ENCODE data around the gene SHB. TPM values are rescaled to one million over a fixed set of nuclear protein-coding genes. Genes with fewer than 3 reads are reported as not detected.

SHB gene
- total RNA-seq, 2 donors from 2014 or later = 33.9 to 39.9 TPM

DNA sequence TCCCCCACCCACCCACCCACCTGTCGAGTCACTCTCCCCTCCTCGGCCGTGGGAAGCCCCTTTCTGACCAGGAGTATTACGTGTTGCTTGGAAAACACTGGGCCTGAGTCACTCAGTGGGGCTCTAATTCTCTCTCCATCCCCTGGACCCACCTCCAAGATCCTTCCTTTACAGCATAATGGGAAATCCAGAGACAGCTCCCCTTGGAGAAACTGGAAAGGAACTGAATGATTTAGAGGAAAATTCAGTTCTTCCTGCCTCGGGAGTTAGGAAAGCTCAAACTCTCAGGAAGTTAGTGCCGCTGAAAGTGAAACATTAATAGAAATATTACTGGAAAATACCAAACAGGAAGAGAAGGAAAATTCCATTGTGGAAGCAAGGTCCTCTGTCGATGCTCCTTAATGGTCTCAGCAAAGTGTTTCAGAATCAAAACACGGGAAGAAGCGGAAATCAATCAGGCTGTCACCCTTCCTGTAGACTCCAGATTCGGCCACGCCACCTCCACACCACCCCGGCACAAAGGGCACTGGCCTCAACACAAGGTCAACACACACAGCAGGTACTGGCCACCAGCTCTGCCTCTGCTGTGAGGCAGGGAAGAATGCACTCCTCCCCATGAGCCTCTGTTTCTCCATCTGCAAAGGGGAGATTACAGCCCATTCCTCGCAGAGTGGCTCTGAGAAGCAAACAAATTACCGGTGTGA is 9.6 kb downstream of the SHB start:
- TF ChIP-seq, protein P1, sequence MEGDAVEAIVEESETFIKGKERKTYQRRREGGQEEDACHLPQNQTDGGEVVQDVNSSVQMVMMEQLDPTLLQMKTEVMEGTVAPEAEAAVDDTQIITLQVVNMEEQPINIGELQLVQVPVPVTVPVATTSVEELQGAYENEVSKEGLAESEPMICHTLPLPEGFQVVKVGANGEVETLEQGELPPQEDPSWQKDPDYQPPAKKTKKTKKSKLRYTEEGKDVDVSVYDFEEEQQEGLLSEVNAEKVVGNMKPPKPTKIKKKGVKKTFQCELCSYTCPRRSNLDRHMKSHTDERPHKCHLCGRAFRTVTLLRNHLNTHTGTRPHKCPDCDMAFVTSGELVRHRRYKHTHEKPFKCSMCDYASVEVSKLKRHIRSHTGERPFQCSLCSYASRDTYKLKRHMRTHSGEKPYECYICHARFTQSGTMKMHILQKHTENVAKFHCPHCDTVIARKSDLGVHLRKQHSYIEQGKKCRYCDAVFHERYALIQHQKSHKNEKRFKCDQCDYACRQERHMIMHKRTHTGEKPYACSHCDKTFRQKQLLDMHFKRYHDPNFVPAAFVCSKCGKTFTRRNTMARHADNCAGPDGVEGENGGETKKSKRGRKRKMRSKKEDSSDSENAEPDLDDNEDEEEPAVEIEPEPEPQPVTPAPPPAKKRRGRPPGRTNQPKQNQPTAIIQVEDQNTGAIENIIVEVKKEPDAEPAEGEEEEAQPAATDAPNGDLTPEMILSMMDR (IDR thresholded peaks at IDR 0.05) = no peak

DNA sequence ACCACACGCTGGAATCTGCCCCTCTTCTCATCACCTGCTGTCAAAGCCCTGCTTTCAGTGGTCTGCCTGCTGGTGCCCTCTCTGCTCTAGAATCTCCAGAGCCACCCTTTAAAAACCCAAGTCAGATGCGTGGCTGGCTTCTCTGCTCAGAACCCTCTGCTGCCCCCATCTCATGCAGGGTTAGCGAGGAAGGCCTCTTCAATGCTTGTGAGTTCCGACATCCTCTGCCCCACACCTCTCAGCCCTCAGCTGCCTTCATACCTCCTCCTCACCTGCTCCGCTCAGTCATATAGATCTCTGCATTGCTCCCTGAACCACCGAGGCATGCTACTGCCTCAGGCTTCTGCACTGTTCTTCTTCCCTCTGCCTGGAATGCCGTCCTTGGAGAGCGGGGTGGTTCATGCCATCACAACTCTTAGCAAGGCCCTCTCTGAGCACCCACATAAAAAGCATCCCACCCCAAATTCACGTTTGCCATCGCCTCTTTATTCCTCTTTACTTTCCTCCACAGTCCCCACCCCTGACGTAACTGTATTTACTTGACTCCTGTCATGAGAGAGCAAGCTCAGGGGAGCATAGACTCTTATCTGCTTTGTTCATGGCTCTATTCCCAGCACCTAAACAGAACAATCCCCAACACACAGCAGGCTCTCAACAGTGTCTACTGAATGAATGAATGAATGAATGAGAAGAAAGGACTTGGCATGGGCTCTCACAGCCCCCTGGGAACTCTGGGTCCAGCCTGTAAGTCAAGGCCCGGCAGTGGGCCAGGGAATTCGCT is 10.4 kb downstream of the SHB start:
- no peak for DNase-seq (ENCODE audit: low spot score)
- no peaks in the 10 kb centered on the region for H3K36me3 ChIP-seq
- peaks cover 3 to 89% of the 10 kb centered on the region in 2 donors for H3K4me1 ChIP-seq

More for the DNA sequence above, 9.6 kb downstream of the SHB start:
- Histone ChIP-seq H3K27me3 (no peaks in the 10 kb centered on the region), H3K9me3 (no peaks in the 10 kb centered on the region), H3K27ac (peak overlapping the region; percentile 74 to 95), H3K4me1 (peaks cover 3 to 89% of the 10 kb centered on the region in 2 donors), H3K4me3 (no peak overlapping the region), H3K36me3 (no peaks in the 10 kb centered on the region)
- no peak for DNase-seq (ENCODE audit: low spot score)

DNA sequence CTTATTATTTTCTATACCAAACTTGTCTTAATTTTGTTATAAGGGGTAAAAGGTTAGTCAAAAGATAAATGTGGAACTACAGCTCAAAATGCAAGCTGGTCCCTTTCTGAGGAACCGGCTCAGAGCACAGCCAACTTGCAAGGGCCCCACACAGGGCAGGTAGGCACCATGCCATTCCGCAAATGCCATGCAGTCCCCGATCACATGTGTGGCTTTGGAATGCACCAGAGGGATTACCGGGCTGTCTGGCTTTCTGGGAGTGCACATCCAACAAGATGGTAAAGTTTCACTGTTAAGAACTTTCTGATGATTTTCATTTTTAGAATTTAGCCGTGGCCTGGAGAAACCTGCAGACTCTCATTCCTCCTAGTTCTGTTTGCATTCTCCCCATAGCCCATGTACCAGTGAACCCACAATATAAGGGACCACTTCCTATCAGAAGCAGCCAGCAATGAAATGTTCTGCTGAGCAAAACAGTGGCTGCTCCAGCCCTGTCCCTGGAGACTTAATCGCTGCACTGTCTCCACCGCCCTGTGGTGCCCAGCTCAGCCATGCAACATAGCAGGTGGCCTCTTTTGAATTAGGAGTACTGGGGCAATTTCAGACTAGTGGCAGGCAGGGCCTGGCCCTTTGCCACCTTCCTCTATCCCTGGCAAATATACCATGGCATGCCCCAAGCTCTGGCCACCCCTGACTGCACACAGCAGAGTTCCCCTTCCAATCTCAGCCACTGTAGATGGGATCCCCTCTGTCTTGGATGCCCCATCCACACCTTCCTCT is 11.4 kb downstream of the SHB start:
- DNase-seq (ENCODE audit: low spot score) = no peak
- peak overlapping the region; percentile 74 to 95 for H3K27ac ChIP-seq
- TF ChIP-seq, protein P1 (IDR thresholded peaks at IDR 0.05) = no peak
- H3K9me3 ChIP-seq = no peaks in the 10 kb centered on the region
- no peaks in the 10 kb centered on the region for H3K27me3 ChIP-seq
- no peak overlapping the region for H3K4me3 ChIP-seq
- H3K36me3 ChIP-seq = no peaks in the 10 kb centered on the region
- H3K4me1 ChIP-seq = peaks cover 1 to 88% of the 10 kb centered on the region in 2 donors

More for the DNA sequence above, 10.4 kb downstream of the SHB start:
- Histone ChIP-seq H3K4me3 (no peak overlapping the region), H3K9me3 (no peaks in the 10 kb centered on the region), H3K27me3 (no peaks in the 10 kb centered on the region), H3K27ac (peak overlapping the region; percentile 74 to 95)
- TF ChIP-seq, protein P1 (IDR thresholded peaks at IDR 0.05) = no peak

DNA sequence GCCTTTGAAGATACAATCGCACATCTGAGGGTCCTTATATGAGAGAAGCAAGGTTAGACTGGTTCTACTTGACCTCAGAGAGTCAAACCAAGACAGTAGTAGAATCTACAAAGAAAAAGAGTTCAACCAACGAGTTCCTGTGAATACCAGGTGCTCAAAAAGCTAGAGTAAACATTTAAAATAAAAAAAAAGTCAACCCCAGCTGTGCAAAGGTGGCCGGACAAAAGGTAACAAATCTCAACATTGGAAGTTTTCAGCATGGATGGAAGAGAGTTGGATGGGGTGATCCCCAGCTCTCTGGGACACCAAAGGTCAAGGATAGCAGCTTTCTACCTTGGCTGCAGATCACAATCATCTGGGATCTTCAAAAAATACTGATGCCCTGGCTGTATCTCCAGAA is 14.4 kb downstream of the SHB start:
- Histone ChIP-seq H3K27me3 (no peaks in the 10 kb centered on the region), H3K27ac (peak overlapping the region in 1 of 2 donors; percentile 30), H3K4me3 (no peak overlapping the region), H3K4me1 (peaks cover 0 to 70% of the 10 kb centered on the region in 2 donors), H3K9me3 (no peaks in the 10 kb centered on the region), H3K36me3 (no peaks in the 10 kb centered on the region)
- TF ChIP-seq, protein P1 (IDR thresholded peaks at IDR 0.05) = no peak
- no peak for DNase-seq (ENCODE audit: low spot score)

DNA sequence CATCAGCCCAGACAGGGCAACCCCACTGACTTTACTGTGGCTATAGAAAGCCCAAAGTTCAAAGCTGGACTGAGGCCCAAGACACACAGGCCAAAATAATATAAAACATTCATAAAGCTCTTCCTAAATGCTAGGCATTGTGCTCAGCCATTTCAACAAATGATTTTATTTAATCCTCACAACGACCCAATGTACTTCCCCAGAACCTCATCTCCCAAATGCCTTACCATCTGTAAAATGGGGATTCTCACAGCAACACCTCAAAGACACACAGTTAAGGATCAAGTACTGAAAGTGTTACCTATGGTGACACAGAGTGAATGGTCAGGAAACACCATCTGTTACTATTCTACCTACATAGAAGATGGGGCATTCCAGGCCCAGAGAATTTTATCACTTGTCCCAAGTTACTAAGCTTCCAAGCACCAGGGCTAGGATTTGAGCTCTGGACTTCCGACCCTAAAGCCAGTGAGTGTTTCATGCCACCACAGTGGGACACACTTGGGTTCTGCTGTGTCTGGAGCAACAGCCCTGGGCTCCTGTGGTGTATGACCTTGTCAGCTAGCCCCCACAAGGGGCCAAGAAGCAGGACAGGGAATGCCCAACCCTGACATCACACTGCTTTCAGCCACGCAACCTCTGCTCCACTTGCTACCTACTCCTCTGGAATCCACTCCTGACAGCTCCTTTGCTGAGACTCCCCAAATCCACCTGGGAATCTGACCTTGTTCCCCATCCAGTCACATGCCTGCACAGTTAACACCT is 15.1 kb downstream of the SHB start:
- Histone ChIP-seq H3K9me3 (no peaks in the 10 kb centered on the region), H3K4me1 (peaks cover 0 to 65% of the 10 kb centered on the region in 2 donors), H3K27ac (peak overlapping the region in 1 of 2 donors; percentile 30), H3K36me3 (no peaks in the 10 kb centered on the region), H3K4me3 (no peak overlapping the region), H3K27me3 (no peaks in the 10 kb centered on the region)
- TF ChIP-seq, protein P1 (IDR thresholded peaks at IDR 0.05) = no peak
- no peak for DNase-seq (ENCODE audit: low spot score)
